ENCODE measurements around the gene GALNT5. TPM values are rescaled to one million over a fixed set of nuclear protein-coding genes. Genes with fewer than 3 reads are reported as not detected.

The GALNT5 gene
- polyA plus RNA-seq, 1 donor (not counting 4 experiments of a cell fraction or from before 2014, with no cell fraction given), result 8.3 TPM

- Histone ChIP-seq H3K4me3 (ENCODE audit: control insufficient read depth in 2 of 3, extremely low read depth in 1 of 3, insufficient read depth in 2 of 3, low read depth in 1 of 3, low read length in 3 of 3) (no peak overlapping the region), H3K27ac (ENCODE audit: control insufficient read depth, insufficient read depth, low read length) (no peak overlapping the region), H3K4me1 (ENCODE audit: control insufficient read depth, extremely low read depth, insufficient read depth, low read length) (no peaks in the 10 kb centered on the region), H3K79me2 (ENCODE audit: control insufficient read depth, insufficient read depth, low read length) (no peaks in the 10 kb centered on the region), H4K20me1 (ENCODE audit: control insufficient read depth, extremely low read depth, insufficient read depth, low read length) (no peaks in the 10 kb centered on the region), H3K36me3 (ENCODE audit: control insufficient read depth in 2 of 2, extremely low read depth in 1 of 2, insufficient read depth in 2 of 2, low read length in 2 of 2) (no peaks in the 10 kb centered on the region), H3K9ac (ENCODE audit: control insufficient read depth, extremely low read depth, insufficient read depth, low read length) (no peak overlapping the region), H2AFZ (ENCODE audit: control insufficient read depth, low read length) (no peak overlapping the region), H3K9me1 (ENCODE audit: control insufficient read depth, extremely low read depth, insufficient read depth, low read length) (no peaks in the 10 kb centered on the region), H3K9me3 (ENCODE audit: control insufficient read depth, low read depth, low read length) (no peaks in the 10 kb centered on the region), H3K27me3 (ENCODE audit: control insufficient read depth, extremely low read depth, insufficient read depth, low read length) (no peaks in the 10 kb centered on the region), H3K4me2 (ENCODE audit: control insufficient read depth, extremely low read depth, insufficient read depth, low read depth, low read length) (no peak overlapping the region)
- DNase-seq (ENCODE audit: low read depth, low spot score) (no peak), FAIRE-seq (no peak)
- dilution Hi-C loops (cut with MboI; ENCODE audit: extremely low pct_ligation_motif_present, low sequenced_read_pairs), result no loop called here
- TF ChIP-seq CTCF (optimal IDR thresholded peaks at IDR 0.05 in 1 of 3, IDR thresholded peaks at IDR 0.05 in 1 of 3, conservative IDR thresholded peaks at IDR 0.05 in 1 of 3; ENCODE audit: extremely low read depth in 1 of 3, insufficient read depth in 2 of 3, low read length in 3 of 3) (no peak), EZH2 (IDR thresholded peaks at IDR 0.05; ENCODE audit: low read length) (no peak)
Measured at GRCh38 chr2:157326698-157327097, 69.2 kb downstream of the GALNT5 start.

- no peaks in the 10 kb centered on the region for H3K27me3 ChIP-seq (ENCODE audit: control insufficient read depth, extremely low read depth, insufficient read depth, low read length)
Measured at GRCh38 chr2:157327200-157327599, 69.7 kb downstream of the GALNT5 start.

More at GRCh38 chr2:157327200-157327599, 69.7 kb downstream of the GALNT5 start:
- H3K27ac ChIP-seq (ENCODE audit: control insufficient read depth, insufficient read depth, low read length), result no peak overlapping the region
- FAIRE-seq (no peak), DNase-seq (ENCODE audit: low read depth, low spot score) (no peak)
- H3K36me3 ChIP-seq (ENCODE audit: control insufficient read depth in 2 of 2, extremely low read depth in 1 of 2, insufficient read depth in 2 of 2, low read length in 2 of 2), result no peaks in the 10 kb centered on the region
- no peaks in the 10 kb centered on the region for H4K20me1 ChIP-seq (ENCODE audit: control insufficient read depth, extremely low read depth, insufficient read depth, low read length)
- no peaks in the 10 kb centered on the region for H3K9me3 ChIP-seq (ENCODE audit: control insufficient read depth, low read depth, low read length)
- no peak for TF ChIP-seq CTCF (optimal IDR thresholded peaks at IDR 0.05 in 1 of 3, IDR thresholded peaks at IDR 0.05 in 1 of 3, conservative IDR thresholded peaks at IDR 0.05 in 1 of 3; ENCODE audit: extremely low read depth in 1 of 3, insufficient read depth in 2 of 3, low read length in 3 of 3)
- H3K79me2 ChIP-seq (ENCODE audit: control insufficient read depth, insufficient read depth, low read length), result no peaks in the 10 kb centered on the region
- H3K4me3 ChIP-seq (ENCODE audit: control insufficient read depth in 2 of 3, extremely low read depth in 1 of 3, insufficient read depth in 2 of 3, low read depth in 1 of 3, low read length in 3 of 3), result no peak overlapping the region
- no peaks in the 10 kb centered on the region for H3K4me1 ChIP-seq (ENCODE audit: control insufficient read depth, extremely low read depth, insufficient read depth, low read length)
- dilution Hi-C loops (cut with MboI; ENCODE audit: extremely low pct_ligation_motif_present, low sequenced_read_pairs), result no loop called here
- H2AFZ ChIP-seq (ENCODE audit: control insufficient read depth, low read length), result no peak overlapping the region
- H3K9me1 ChIP-seq (ENCODE audit: control insufficient read depth, extremely low read depth, insufficient read depth, low read length), result no peaks in the 10 kb centered on the region
- no peak overlapping the region for H3K9ac ChIP-seq (ENCODE audit: control insufficient read depth, extremely low read depth, insufficient read depth, low read length)
- no peak overlapping the region for H3K4me2 ChIP-seq (ENCODE audit: control insufficient read depth, extremely low read depth, insufficient read depth, low read depth, low read length)
